Cardiac atrium fibroblast (primary cell): ENCODE data around the gene PVALB. TPM values are rescaled to one million over a fixed set of nuclear protein-coding genes. Genes with fewer than 3 reads are reported as not detected.

ENCODE experiments used
- total RNA-seq: library from RNA; depleted of rRNA; stranded (reverse); fragments of >200 nt; gene quantifications from 2 replicates; pipeline ENCODE4 v1.2.3, GENCODE V29; 2015

The PVALB gene
- not detected in 2 replicates for total RNA-seq

GRCh38 chr22:36816636-36817524 lies at the start of gene PVALB:
Gene PVALB, minus strand, starts transcription at chr22:36817035. Its CDS starts 30 bp downstream, at chr22:36817005.

GRCh38 chr22:36860821-36861659 lies 44.2 kb upstream of the PVALB start, which contains the start of gene NCF4:
Gene NCF4, plus strand, starts transcription at chr22:36861006. Its CDS starts 166 bp downstream, at chr22:36861172.

GRCh38 chr22:36775964-36776669 lies 40.7 kb downstream of the PVALB start, which contains the start of gene IFT27:
Gene IFT27, minus strand, starts transcription at chr22:36776119. Its CDS starts 412 bp downstream, at chr22:36775707.

Other genes with a start within 250 kb of the PVALB start
- not detected in 2 replicates for gene CACNG2, start 113.3 kb downstream of the PVALB start, total RNA-seq
- 8.4 and 17.9 TPM in 2 replicates for gene IFT27, start 40.9 kb downstream of the PVALB start, total RNA-seq
- not detected in 2 replicates for gene NCF4, start 44.0 kb upstream of the PVALB start, total RNA-seq
- gene CSF2RB, start 96.6 kb upstream of the PVALB start, total RNA-seq: 0.18 and 2.6 TPM in 2 replicates
- gene TST, start 202.4 kb upstream of the PVALB start, total RNA-seq: 49.4 and 56.7 TPM in 2 replicates
- 109 and 111 TPM in 2 replicates for gene MPST, start 202.7 kb upstream of the PVALB start, total RNA-seq
- gene KCTD17, start 234.7 kb upstream of the PVALB start, total RNA-seq: 32.1 and 35.7 TPM in 2 replicates